HEK293T (cell line): Measurements from ENCODE around the gene SORD.
"Not testable (repeated sequence)": the region's sequence is repeated elsewhere in the genome, so short reads cannot be mapped to it uniquely, and the experiment has no call there.

ENCODE experiments used
- BHLHE40 ChIP-seq: fragments of 450-650 bp; IDR thresholded peaks from 2 replicates; pipeline ENCODE4 v1.6.1; 2016; ENCODE audit warnings: mild to moderate bottlenecking, moderate library complexity, borderline replicate concordance
- ELF4 ChIP-seq: fragments of 450-650 bp; IDR thresholded peaks from 2 replicates; pipeline ENCODE4 v1.6.1; 2017; ENCODE audit warnings: antibody characterized with exemption
- FOXK2 ChIP-seq: fragments of 450-650 bp; IDR thresholded peaks from 2 replicates; pipeline ENCODE4 v1.6.1; 2016; ENCODE audit warnings: mild to moderate bottlenecking
- FOXM1 ChIP-seq: fragments of 450-650 bp; IDR thresholded peaks from 2 replicates; pipeline ENCODE4 v1.6.1; 2017; ENCODE audit warnings: mild to moderate bottlenecking, borderline replicate concordance
- HDGF ChIP-seq: fragments of 450-650 bp; IDR thresholded peaks from 2 replicates; pipeline ENCODE4 v1.6.1; 2017; ENCODE audit warnings: antibody characterized with exemption, borderline replicate concordance
- SP1 ChIP-seq: fragments of 450-650 bp; IDR thresholded peaks from 2 replicates; pipeline ENCODE4 v1.6.1; 2017

DNA sequence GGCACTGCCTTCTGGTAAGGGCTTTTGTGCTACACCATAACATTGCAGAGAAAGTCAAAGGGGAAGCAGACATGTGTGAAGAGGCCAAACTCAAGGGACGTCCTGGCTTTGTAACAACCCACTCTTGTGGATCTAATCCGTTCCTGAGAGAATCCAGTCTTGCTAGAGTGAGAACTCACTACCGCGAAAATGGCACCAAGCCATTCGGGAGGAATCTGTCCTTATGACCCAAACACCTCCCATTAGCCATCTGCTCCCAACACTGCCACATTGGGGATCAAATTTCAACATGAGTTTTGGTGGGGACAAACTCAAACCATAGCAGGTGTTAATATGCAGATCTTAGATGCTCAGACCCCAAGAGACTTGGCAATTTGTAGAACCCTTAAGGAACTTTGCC is 56.2 kb downstream of the SORD start:
- TF ChIP-seq ELF4, FOXM1, BHLHE40, SP1, FOXK2, HDGF: not testable (repeated sequence)
